SK-N-SH treated with all-trans-retinoic acid at 6 μM for 48 hours (cell line): Measurements from ENCODE around the gene VPS9D1.
A peak's percentile ranks its signal among the peaks of the same experiment; 100 is the strongest.
"Not testable (repeated sequence)": the region's sequence is repeated elsewhere in the genome, so short reads cannot be mapped to it uniquely, and the experiment has no call there.

ENCODE experiments used
- ATAC-seq: fragments of 200-7000 bp; cut with Tn5 transposase; 3 replicates; pipeline ENCODE4 v1.9.1; 2020; ENCODE audit warnings: mild to moderate bottlenecking, moderate library complexity
- ARNTL ChIP-seq: fragments of 450-650 bp; formaldehyde crosslinking; IDR thresholded peaks from 2 replicates; pipeline ENCODE4 v1.5.0; 2020; ENCODE audit warnings: low read depth, mild to moderate bottlenecking, moderate library complexity, borderline replicate concordance
- BACH2 ChIP-seq: fragments of 250-450 bp; sonication (Bioruptor Pico); IDR thresholded peaks from 2 replicates; pipeline ENCODE4 v1.9.0; 2021; ENCODE audit warnings: mild to moderate bottlenecking, borderline replicate concordance
- CSDC2 ChIP-seq: fragments of 250-450 bp; sonication (Bioruptor Pico); IDR thresholded peaks from 2 replicates; pipeline ENCODE4 v1.5.0; 2020; ENCODE audit warnings: mild to moderate bottlenecking, moderate library complexity
- ESRRG ChIP-seq: fragments of 250-450 bp; sonication (Bioruptor Pico); IDR thresholded peaks from 2 replicates; pipeline ENCODE4 v1.6.1; 2021; ENCODE audit warnings: mild to moderate bottlenecking
- GLIS3 ChIP-seq: fragments of 250-450 bp; sonication (Bioruptor Pico); IDR thresholded peaks from 2 replicates; pipeline ENCODE4 v1.5.0; 2020; ENCODE audit warnings: mild to moderate bottlenecking, moderate library complexity
- ISL1 ChIP-seq: fragments of 250-450 bp; sonication (Bioruptor Pico); IDR thresholded peaks from 2 replicates; pipeline ENCODE4 v2.1.2; 2022; ENCODE audit warnings: mild to moderate bottlenecking, moderate library complexity
- OSR1 ChIP-seq: fragments of 250-450 bp; sonication (Bioruptor Pico); IDR thresholded peaks from 2 replicates; pipeline ENCODE4 v1.8.0; 2022; ENCODE audit warnings: moderate library complexity, mild to moderate bottlenecking, inconsistent platforms
- PPARA ChIP-seq: fragments of 250-450 bp; sonication (Bioruptor Pico); IDR thresholded peaks from 2 replicates; pipeline ENCODE4 v1.5.0; 2020; ENCODE audit warnings: mild to moderate bottlenecking, borderline replicate concordance
- RARB ChIP-seq: fragments of 250-450 bp; sonication (Bioruptor Pico); IDR thresholded peaks from 2 replicates; pipeline ENCODE4 v1.8.0; 2021; ENCODE audit warnings: mild to moderate bottlenecking, moderate library complexity
- SNAI2 ChIP-seq: fragments of 250-450 bp; sonication (Bioruptor Pico); IDR thresholded peaks from 2 replicates; pipeline ENCODE4 v1.5.0; 2020; ENCODE audit warnings: mild to moderate bottlenecking, moderate library complexity
- TCF4 ChIP-seq: fragments of 250-450 bp; sonication (Bioruptor Pico); IDR thresholded peaks from 2 replicates; pipeline ENCODE4 v1.8.0; 2021; ENCODE audit warnings: mild to moderate bottlenecking, moderate library complexity, borderline replicate concordance
- TOX ChIP-seq: fragments of 250-450 bp; sonication (Bioruptor Pico); IDR thresholded peaks from 2 replicates; pipeline ENCODE4 v1.8.0; 2021; ENCODE audit warnings: mild to moderate bottlenecking, moderate library complexity, borderline replicate concordance
- ZC3H10 ChIP-seq: fragments of 250-450 bp; sonication (Bioruptor Pico); IDR thresholded peaks from 2 replicates; pipeline ENCODE4 v1.5.1; 2021; ENCODE audit warnings: mild to moderate bottlenecking, moderate library complexity
- ZFP3 ChIP-seq: fragments of 250-450 bp; sonication (Bioruptor Pico); IDR thresholded peaks from 2 replicates; pipeline ENCODE4 v1.5.0; 2020; ENCODE audit warnings: mild to moderate bottlenecking, moderate library complexity
- ZFP30 ChIP-seq: fragments of 450-650 bp; formaldehyde crosslinking; IDR thresholded peaks from 2 replicates; pipeline ENCODE4 v1.5.0; 2022; ENCODE audit warnings: mild to moderate bottlenecking, moderate library complexity
- ZNF565 ChIP-seq: fragments of 450-650 bp; formaldehyde crosslinking; conservative IDR thresholded peaks from 2 replicates; pipeline ENCODE4 v1.5.0; 2020; ENCODE audit warnings: low read depth, mild to moderate bottlenecking, moderate library complexity
- ZNF70 ChIP-seq: fragments of 450-650 bp; formaldehyde crosslinking; IDR thresholded peaks from 2 replicates; pipeline ENCODE4 v1.5.0; 2020; ENCODE audit warnings: mild to moderate bottlenecking, moderate library complexity
- TF ChIP-seq, protein P1 (sequence below): fragments of 250-450 bp; sonication (Bioruptor Pico); IDR thresholded peaks from 2 replicates; pipeline ENCODE4 v1.5.1; 2020; ENCODE audit warnings: low read depth, mild to moderate bottlenecking, moderate library complexity
- TF ChIP-seq, protein P2 (sequence below): fragments of 250-450 bp; sonication (Bioruptor Pico); IDR thresholded peaks from 2 replicates; pipeline ENCODE4 v1.5.0; 2020; ENCODE audit warnings: mild to moderate bottlenecking, moderate library complexity
- TF ChIP-seq, protein P3 (sequence below): fragments of 250-450 bp; sonication (Bioruptor Pico); IDR thresholded peaks from 2 replicates; pipeline ENCODE4 v1.8.0; 2021; ENCODE audit warnings: low read depth, mild to moderate bottlenecking, moderate library complexity, borderline replicate concordance
- TF ChIP-seq, protein P4 (sequence below): fragments of 250-450 bp; sonication (Bioruptor Pico); IDR thresholded peaks from 2 replicates; pipeline ENCODE4 v1.8.0; 2020; ENCODE audit warnings: mild to moderate bottlenecking, moderate library complexity, borderline replicate concordance

VPS9D1 gene

DNA sequence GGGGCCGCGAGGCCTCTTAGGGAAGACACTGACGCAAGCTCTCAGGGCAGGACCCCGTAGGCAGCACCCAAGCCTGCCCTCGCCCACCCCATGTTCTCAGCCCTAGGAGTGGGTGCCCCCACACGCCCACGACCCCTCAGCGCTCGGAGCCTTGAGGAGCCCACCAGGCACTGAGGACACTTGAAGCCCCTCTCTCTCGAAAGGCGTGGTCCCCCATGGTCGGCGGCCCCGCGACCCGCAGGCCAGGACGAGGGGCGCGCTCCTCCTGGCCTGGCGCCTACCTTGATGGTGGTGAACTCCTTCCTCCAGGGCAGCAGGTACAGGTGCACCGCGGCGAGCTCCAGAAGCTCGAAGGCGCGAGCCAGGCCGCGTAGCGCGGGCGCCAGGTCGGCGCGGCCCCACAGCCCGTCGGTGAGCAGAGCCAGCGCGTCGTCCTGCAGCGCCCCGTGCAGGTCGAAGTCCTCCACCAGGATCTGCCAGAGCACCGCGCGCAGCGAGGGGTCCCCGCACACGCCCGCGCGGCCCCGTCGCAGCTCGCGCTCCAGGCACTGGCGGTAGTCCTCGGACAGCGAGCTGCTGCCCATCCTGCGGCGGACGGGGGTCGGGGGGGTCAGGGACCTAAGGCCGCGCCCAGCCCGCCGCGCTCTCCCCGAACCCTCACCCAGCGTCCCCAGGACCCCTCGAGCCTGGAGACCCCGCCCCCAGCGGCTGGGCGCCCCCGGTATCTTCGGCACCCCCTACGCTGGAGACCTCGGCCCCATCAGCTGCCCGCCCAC lies 19.9 kb downstream of the VPS9D1 start:
- no peak for TF ChIP-seq BACH2
- no peak for TF ChIP-seq ESRRG
- ATAC-seq, result peak; percentile 54

DNA sequence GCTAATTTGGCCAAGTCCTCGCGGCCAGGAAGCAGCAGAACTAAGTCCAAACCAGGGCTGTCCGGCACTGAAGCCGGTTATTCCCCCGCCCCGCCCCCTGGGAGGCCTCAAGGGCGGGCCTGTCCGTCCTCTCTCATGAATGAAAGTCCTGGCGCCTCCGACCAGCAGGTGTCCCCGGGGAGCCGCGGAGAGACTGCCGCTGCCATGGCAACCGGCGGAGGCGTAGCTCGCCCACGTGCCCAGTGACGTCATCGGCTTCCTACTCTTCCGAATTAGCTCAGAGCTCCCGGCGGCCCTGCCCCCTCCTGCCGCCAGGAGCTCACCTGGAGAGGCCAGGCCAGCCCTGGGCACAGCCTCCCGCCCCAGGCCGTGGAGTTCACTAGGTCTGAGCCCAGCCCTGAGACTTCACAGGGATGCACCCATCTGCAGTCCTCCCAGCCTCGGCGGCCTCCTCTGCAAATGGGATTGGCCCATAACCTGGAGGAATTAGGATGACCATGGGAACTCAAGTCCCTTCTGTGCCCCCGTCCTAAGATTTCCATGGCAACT lies 20.5 kb downstream of the VPS9D1 start:
- TF ChIP-seq ZNF70 (peak; percentile 45; the same call in 1 of the 2 replicates), OSR1 (no peak), BACH2 (peak; percentile 18; the same call in 1 of the 2 replicates), GLIS3 (CRISPR knock-in tag) (no peak), ZFP3 (CRISPR knock-in tag) (peak; percentile 68), CSDC2 (peak; percentile 70), SNAI2 (CRISPR knock-in tag) (peak; percentile 81), TCF4 (no peak), RARB (no peak), ZNF565 (peak; percentile 92; the same call in 1 of the 2 replicates), ZFP30 (CRISPR knock-in tag) (peak; percentile 52; the same call in 1 of the 2 replicates), ESRRG (no peak), ZC3H10 (0 out of 2 replicates have a peak, but pooled peaks have one; percentile 27), ARNTL (CRISPR knock-in tag) (peak; percentile 63; the same call in 1 of the 2 replicates), ISL1 (no peak), PPARA (peak; percentile 84; the same call in 1 of the 2 replicates), TOX (CRISPR knock-in tag) (no peak)
- TF ChIP-seq, protein P1, sequence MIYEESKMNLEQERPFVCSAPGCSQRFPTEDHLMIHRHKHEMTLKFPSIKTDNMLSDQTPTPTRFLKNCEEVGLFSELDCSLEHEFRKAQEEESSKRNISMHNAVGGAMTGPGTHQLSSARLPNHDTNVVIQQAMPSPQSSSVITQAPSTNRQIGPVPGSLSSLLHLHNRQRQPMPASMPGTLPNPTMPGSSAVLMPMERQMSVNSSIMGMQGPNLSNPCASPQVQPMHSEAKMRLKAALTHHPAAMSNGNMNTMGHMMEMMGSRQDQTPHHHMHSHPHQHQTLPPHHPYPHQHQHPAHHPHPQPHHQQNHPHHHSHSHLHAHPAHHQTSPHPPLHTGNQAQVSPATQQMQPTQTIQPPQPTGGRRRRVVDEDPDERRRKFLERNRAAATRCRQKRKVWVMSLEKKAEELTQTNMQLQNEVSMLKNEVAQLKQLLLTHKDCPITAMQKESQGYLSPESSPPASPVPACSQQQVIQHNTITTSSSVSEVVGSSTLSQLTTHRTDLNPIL (CRISPR knock-in tag), result peak; percentile 74; the same call in 1 of the 2 replicates
- TF ChIP-seq, protein P2, sequence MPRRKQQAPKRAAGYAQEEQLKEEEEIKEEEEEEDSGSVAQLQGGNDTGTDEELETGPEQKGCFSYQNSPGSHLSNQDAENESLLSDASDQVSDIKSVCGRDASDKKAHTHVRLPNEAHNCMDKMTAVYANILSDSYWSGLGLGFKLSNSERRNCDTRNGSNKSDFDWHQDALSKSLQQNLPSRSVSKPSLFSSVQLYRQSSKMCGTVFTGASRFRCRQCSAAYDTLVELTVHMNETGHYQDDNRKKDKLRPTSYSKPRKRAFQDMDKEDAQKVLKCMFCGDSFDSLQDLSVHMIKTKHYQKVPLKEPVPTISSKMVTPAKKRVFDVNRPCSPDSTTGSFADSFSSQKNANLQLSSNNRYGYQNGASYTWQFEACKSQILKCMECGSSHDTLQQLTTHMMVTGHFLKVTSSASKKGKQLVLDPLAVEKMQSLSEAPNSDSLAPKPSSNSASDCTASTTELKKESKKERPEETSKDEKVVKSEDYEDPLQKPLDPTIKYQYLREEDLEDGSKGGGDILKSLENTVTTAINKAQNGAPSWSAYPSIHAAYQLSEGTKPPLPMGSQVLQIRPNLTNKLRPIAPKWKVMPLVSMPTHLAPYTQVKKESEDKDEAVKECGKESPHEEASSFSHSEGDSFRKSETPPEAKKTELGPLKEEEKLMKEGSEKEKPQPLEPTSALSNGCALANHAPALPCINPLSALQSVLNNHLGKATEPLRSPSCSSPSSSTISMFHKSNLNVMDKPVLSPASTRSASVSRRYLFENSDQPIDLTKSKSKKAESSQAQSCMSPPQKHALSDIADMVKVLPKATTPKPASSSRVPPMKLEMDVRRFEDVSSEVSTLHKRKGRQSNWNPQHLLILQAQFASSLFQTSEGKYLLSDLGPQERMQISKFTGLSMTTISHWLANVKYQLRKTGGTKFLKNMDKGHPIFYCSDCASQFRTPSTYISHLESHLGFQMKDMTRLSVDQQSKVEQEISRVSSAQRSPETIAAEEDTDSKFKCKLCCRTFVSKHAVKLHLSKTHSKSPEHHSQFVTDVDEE (CRISPR knock-in tag), result 0 out of 2 replicates have a peak, but pooled peaks have one; percentile 47
- TF ChIP-seq, protein P3, sequence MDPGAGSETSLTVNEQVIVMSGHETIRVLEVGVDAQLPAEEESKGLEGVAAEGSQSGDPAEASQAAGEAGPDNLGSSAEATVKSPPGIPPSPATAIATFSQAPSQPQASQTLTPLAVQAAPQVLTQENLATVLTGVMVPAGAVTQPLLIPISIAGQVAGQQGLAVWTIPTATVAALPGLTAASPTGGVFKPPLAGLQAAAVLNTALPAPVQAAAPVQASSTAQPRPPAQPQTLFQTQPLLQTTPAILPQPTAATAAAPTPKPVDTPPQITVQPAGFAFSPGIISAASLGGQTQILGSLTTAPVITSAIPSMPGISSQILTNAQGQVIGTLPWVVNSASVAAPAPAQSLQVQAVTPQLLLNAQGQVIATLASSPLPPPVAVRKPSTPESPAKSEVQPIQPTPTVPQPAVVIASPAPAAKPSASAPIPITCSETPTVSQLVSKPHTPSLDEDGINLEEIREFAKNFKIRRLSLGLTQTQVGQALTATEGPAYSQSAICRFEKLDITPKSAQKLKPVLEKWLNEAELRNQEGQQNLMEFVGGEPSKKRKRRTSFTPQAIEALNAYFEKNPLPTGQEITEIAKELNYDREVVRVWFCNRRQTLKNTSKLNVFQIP, result no peak
- TF ChIP-seq, protein P4, sequence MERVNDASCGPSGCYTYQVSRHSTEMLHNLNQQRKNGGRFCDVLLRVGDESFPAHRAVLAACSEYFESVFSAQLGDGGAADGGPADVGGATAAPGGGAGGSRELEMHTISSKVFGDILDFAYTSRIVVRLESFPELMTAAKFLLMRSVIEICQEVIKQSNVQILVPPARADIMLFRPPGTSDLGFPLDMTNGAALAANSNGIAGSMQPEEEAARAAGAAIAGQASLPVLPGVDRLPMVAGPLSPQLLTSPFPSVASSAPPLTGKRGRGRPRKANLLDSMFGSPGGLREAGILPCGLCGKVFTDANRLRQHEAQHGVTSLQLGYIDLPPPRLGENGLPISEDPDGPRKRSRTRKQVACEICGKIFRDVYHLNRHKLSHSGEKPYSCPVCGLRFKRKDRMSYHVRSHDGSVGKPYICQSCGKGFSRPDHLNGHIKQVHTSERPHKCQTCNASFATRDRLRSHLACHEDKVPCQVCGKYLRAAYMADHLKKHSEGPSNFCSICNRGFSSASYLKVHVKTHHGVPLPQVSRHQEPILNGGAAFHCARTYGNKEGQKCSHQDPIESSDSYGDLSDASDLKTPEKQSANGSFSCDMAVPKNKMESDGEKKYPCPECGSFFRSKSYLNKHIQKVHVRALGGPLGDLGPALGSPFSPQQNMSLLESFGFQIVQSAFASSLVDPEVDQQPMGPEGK, result no peak
- ATAC-seq, result peak; percentile 73

DNA sequence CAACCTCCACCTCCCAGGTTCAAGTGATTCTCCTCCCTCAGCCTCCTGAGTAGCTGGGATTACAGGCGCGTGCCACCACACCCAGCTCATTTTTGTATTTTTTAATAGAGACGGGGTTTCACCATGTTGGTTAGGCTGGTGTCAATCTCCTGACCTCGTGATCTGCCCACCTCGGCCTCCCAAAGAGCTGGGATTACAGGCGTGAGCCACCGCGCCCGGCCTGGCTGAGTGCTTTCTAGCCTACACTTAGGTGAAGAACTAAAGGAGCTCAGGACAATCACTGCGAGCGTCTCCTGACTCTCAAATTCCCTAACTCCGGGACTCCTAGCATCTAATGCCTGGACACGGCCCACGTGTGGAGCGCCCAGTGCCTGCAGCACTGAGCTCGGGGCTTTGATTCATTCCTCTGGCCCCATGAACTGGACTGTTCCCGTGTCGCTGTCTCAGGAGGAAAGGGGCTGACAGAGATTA lies 21.0 kb downstream of the VPS9D1 start:
- not testable (repeated sequence) for ATAC-seq

DNA sequence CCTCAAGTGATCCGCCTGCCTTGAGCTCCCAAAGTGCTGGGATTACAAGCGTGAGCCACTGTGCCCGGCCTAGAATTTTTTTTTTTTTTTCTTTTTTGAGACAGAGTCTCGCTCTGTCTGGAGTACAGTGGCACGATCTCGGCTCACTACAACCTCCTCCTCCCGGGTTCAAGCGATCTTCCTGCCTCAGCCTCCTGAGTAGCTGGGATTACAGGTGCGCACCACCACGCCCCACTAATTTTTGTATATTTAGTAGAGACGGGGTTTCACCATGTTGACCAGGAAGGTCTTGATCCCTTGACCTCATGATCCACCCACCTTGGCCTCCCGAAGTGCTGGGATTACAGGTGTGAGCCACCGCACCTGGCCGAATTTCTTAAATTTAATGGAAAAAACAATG lies 22.0 kb downstream of the VPS9D1 start:
- not testable (repeated sequence) for ATAC-seq
